ENCODE results near the gene TP63.

TP63 gene

GRCh38 chr3:189937302-189938127 is 306.3 kb downstream of the TP63 start:
- FAIRE-seq, result no peak

DNA sequence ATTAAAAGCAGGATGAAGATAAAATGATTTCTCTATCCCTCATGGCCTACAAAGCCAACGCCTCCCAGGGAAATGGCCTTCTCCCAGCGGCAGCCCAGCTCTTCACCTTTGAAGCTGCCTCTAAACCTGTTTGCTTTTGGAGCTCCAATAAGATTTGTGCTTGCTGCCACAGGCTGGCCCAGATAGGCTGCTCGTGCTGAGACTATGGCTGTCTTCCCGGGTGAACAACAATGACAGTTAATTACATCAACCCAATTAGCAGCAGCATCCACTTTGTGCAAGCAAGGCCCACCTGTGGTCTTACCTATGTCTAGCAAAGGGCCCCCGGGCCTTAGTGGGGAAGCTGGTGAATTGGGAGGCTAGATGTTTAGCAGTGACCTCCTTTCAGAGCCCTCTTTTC is 309.9 kb downstream of the TP63 start:
- no peak for FAIRE-seq

GRCh38 chr3:189941679-189942078 is 310.5 kb downstream of the TP63 start:
- no peak for FAIRE-seq

DNA sequence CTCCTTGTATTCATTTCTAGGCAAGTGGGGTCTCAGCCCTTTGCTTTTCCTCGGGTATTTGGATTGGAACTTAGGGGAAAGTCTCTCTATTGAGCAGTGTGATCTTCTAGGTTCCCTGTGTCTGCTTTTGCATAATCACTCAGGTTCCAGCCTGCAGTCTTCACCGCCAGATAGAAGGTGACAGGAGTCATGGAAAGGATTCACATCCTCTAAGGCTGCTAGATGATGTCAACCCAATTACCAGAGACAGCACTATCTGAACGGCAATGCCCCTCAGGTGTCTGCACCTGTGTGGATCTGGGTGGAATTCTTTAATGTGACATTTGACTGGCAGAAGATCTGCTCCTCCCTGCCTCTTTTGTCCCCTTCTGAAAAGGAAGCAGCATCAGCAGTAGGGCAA is 311.8 kb downstream of the TP63 start:
- no peak for FAIRE-seq

GRCh38 chr3:189944285-189945145 is 313.3 kb downstream of the TP63 start:
- no peak for FAIRE-seq

DNA sequence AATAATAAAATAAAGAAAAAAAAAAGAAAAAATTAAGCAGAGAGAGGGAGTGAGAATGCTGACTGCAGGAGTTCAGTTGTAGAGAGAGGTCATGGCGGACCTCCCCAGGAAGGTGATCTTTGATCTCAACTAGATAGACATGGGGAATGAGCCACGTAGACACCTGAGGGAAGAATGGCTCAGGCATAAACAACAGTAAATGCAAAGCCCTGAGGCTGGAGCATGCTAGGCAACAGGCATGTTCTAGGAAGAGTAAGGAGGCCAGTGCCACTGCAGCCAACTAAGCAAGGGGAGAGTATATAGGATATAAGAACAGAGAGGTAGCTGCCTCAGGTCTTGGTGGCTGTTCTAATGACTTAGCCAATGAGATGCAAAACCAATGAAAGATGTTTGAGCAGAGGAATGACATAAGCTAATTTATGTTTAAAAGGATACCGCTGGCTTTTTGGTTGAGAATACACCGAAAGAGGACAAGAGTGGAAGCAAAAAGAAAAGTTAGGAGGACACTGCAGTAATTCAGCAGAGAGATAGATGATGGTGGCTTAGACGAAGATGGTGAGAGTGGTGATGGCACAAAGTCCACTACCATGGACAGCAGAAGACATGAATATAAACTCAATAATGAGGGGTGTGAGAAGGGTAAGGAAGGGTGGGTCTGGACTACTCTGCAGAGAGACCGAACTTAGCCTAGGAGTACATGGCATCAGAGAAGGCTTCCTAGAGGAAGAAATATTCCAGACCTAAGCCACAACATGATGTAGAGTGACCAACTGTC is 314.9 kb downstream of the TP63 start:
- FAIRE-seq, result no peak
